ENCODE results near the gene ADCY4.

DNA sequence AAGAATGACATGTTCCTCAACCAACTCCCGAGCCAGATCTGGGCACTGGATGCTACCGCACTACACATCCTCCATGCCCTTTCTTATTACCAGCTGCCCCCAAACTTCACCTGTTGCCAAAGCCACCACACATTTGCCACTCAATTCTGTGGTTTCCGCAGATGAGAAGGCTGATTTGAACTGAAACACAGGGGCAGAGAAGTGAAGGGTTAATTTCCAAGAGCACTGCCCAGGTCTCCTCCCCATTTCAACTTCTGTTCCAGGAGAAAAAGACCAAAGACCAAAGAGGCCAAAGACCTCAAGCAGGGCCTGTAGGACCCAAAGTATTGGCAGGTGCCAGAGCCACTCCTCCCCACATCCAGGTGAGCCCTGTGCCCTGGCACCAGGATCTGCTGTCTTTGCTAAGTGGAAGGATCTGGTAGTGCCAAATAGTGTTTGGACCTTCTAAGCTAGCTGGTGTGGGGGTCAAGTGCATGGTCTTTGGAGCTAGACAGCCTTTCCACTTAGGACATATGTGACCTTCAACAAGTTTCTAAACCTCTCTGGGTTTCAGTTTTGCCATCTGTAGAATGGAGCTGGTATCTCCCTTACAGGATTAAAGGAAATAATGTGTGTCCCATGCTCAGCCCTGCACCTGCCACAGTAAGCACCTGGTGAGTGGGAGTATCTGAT lies 43.3 kb downstream of the ADCY4 start:
- TF ChIP-seq MYC (CRISPR knock-in tag; IDR thresholded peaks at IDR 0.05; ENCODE audit: borderline replicate concordance) (no peak), NR3C1 (CRISPR knock-in tag; IDR thresholded peaks at IDR 0.05) (no peak)

All from HepG2 (cell line).